Measurements from ENCODE around the gene STAG3.

Gene STAG3

DNA sequence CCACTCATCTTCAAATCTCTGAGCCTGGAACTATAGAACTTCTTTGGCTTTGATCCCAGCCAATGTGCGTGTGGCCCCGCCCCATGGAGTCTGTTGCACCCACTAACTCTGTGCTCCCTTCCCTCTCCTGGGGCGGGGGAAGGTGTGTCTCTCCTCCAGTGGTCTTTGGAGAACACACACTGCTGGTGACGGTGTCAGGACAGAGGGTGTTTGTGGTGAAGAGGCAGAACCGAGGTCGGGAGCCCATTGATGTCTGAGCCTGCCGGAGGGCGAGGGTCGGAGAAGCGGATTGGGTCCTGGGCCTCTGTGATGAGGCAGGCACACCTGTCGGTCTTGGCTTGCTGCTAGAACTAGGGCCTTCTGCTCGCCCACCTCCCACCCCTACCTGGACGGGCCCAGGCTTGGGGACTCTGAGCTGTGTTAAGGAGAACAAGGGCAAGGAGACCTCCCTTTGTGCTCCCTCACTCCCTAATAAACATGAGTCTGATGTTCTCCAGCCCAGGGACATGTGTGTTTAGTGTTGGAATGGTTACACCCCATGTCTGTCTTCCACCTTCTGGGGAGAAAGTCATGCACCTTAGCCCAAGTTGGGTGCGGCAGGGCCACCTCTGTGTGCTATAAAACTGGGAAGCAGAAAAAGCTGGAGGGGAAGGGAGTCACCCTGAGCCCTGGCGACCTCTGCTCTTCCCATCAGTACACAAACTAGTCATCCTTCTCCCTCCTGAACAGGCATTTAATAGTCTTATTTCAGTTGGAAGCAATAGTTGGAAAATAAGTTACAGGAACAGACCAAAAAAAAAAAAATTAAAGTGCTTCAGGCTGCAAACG is 23.8 kb upstream of the STAG3 start:
- ATAC-seq, result no peak
- TF ChIP-seq SNAI2 (CRISPR knock-in tag; IDR thresholded peaks at IDR 0.05), result no peak
- no peak for TF ChIP-seq ZNF8 (CRISPR knock-in tag; IDR thresholded peaks at IDR 0.05)
- TF ChIP-seq, protein P1, sequence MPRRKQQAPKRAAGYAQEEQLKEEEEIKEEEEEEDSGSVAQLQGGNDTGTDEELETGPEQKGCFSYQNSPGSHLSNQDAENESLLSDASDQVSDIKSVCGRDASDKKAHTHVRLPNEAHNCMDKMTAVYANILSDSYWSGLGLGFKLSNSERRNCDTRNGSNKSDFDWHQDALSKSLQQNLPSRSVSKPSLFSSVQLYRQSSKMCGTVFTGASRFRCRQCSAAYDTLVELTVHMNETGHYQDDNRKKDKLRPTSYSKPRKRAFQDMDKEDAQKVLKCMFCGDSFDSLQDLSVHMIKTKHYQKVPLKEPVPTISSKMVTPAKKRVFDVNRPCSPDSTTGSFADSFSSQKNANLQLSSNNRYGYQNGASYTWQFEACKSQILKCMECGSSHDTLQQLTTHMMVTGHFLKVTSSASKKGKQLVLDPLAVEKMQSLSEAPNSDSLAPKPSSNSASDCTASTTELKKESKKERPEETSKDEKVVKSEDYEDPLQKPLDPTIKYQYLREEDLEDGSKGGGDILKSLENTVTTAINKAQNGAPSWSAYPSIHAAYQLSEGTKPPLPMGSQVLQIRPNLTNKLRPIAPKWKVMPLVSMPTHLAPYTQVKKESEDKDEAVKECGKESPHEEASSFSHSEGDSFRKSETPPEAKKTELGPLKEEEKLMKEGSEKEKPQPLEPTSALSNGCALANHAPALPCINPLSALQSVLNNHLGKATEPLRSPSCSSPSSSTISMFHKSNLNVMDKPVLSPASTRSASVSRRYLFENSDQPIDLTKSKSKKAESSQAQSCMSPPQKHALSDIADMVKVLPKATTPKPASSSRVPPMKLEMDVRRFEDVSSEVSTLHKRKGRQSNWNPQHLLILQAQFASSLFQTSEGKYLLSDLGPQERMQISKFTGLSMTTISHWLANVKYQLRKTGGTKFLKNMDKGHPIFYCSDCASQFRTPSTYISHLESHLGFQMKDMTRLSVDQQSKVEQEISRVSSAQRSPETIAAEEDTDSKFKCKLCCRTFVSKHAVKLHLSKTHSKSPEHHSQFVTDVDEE (CRISPR knock-in tag; IDR thresholded peaks at IDR 0.05), result no peak
- TF ChIP-seq ZNF70 (CRISPR knock-in tag; IDR thresholded peaks at IDR 0.05), result no peak
- TF ChIP-seq, protein P2, sequence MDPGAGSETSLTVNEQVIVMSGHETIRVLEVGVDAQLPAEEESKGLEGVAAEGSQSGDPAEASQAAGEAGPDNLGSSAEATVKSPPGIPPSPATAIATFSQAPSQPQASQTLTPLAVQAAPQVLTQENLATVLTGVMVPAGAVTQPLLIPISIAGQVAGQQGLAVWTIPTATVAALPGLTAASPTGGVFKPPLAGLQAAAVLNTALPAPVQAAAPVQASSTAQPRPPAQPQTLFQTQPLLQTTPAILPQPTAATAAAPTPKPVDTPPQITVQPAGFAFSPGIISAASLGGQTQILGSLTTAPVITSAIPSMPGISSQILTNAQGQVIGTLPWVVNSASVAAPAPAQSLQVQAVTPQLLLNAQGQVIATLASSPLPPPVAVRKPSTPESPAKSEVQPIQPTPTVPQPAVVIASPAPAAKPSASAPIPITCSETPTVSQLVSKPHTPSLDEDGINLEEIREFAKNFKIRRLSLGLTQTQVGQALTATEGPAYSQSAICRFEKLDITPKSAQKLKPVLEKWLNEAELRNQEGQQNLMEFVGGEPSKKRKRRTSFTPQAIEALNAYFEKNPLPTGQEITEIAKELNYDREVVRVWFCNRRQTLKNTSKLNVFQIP (CRISPR knock-in tag; IDR thresholded peaks at IDR 0.05; ENCODE audit: borderline replicate concordance, low read depth), result no peak
- TF ChIP-seq, protein P3, sequence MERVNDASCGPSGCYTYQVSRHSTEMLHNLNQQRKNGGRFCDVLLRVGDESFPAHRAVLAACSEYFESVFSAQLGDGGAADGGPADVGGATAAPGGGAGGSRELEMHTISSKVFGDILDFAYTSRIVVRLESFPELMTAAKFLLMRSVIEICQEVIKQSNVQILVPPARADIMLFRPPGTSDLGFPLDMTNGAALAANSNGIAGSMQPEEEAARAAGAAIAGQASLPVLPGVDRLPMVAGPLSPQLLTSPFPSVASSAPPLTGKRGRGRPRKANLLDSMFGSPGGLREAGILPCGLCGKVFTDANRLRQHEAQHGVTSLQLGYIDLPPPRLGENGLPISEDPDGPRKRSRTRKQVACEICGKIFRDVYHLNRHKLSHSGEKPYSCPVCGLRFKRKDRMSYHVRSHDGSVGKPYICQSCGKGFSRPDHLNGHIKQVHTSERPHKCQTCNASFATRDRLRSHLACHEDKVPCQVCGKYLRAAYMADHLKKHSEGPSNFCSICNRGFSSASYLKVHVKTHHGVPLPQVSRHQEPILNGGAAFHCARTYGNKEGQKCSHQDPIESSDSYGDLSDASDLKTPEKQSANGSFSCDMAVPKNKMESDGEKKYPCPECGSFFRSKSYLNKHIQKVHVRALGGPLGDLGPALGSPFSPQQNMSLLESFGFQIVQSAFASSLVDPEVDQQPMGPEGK (CRISPR knock-in tag; IDR thresholded peaks at IDR 0.05; ENCODE audit: borderline replicate concordance), result no peak
- no peak for TF ChIP-seq OSR1 (CRISPR knock-in tag; IDR thresholded peaks at IDR 0.05)
- no peak for TF ChIP-seq TOX (CRISPR knock-in tag; IDR thresholded peaks at IDR 0.05; ENCODE audit: borderline replicate concordance)
- TF ChIP-seq ZNF565 (CRISPR knock-in tag; conservative IDR thresholded peaks at IDR 0.05; ENCODE audit: low read depth), result no peak
- TF ChIP-seq GLIS3 (CRISPR knock-in tag; IDR thresholded peaks at IDR 0.05), result no peak
- TF ChIP-seq ARNTL (CRISPR knock-in tag; IDR thresholded peaks at IDR 0.05; ENCODE audit: borderline replicate concordance, low read depth), result no peak
- no peak for TF ChIP-seq CSDC2 (CRISPR knock-in tag; IDR thresholded peaks at IDR 0.05)
- TF ChIP-seq, protein P4, sequence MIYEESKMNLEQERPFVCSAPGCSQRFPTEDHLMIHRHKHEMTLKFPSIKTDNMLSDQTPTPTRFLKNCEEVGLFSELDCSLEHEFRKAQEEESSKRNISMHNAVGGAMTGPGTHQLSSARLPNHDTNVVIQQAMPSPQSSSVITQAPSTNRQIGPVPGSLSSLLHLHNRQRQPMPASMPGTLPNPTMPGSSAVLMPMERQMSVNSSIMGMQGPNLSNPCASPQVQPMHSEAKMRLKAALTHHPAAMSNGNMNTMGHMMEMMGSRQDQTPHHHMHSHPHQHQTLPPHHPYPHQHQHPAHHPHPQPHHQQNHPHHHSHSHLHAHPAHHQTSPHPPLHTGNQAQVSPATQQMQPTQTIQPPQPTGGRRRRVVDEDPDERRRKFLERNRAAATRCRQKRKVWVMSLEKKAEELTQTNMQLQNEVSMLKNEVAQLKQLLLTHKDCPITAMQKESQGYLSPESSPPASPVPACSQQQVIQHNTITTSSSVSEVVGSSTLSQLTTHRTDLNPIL (CRISPR knock-in tag; IDR thresholded peaks at IDR 0.05; ENCODE audit: low read depth), result no peak

DNA sequence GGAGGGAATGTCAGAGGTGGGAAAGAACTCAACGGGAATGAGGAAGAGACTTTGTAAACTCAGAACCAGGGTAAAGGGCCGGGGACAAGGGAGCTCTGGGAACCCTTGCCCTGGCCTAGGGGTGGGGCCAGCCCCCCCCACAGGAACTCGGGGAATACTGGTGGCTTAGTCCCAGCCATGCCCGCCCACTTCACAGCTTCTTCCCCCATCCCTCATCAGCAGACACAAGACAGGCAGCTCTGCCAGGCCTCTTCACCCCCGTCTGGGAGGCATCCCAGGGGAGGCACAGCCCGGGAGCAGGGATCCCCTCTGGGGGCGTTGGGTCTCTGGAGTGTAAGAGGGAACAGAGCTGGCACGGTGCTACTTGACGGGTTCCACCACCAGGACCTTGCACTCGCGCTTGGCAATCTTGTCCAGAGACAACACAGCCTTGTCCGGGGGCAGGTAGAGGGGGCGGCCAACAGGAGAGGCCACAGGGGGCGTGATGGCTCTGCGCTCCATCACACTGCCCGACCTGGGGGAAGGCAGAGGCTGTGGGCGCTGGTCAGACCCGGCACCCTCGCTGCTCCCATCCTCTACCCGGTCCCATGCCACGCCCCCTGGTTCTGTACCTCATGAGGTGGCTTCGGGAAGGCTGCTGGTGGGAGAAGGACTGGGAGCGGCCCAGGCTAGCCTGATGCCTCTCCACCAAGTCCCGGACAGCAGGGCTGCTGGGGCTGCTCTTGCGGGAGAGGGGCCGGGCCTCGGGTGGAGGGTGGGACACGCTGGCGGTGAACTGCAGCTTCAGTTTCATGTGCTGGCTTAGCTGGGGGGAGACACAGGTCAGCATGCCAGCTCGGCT is 22.8 kb upstream of the STAG3 start:
- ATAC-seq, result no peak
- TF ChIP-seq ZNF565 (CRISPR knock-in tag; conservative IDR thresholded peaks at IDR 0.05; ENCODE audit: low read depth) (no peak), ZNF70 (CRISPR knock-in tag; IDR thresholded peaks at IDR 0.05) (no peak), CSDC2 (CRISPR knock-in tag; IDR thresholded peaks at IDR 0.05) (no peak), OSR1 (CRISPR knock-in tag; IDR thresholded peaks at IDR 0.05) (no peak), ESRRG (CRISPR knock-in tag; IDR thresholded peaks at IDR 0.05) (no peak), RARB (CRISPR knock-in tag; IDR thresholded peaks at IDR 0.05) (no peak), ZNF8 (CRISPR knock-in tag; IDR thresholded peaks at IDR 0.05) (no peak), ISL1 (CRISPR knock-in tag; IDR thresholded peaks at IDR 0.05) (no peak)
- TF ChIP-seq, protein P5, sequence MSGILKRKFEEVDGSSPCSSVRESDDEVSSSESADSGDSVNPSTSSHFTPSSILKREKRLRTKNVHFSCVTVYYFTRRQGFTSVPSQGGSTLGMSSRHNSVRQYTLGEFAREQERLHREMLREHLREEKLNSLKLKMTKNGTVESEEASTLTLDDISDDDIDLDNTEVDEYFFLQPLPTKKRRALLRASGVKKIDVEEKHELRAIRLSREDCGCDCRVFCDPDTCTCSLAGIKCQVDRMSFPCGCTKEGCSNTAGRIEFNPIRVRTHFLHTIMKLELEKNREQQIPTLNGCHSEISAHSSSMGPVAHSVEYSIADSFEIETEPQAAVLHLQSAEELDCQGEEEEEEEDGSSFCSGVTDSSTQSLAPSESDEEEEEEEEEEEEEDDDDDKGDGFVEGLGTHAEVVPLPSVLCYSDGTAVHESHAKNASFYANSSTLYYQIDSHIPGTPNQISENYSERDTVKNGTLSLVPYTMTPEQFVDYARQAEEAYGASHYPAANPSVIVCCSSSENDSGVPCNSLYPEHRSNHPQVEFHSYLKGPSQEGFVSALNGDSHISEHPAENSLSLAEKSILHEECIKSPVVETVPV (CRISPR knock-in tag; IDR thresholded peaks at IDR 0.05), result no peak
- TF ChIP-seq, protein P1 (CRISPR knock-in tag; IDR thresholded peaks at IDR 0.05), result no peak
- TF ChIP-seq, protein P2 (CRISPR knock-in tag; IDR thresholded peaks at IDR 0.05; ENCODE audit: borderline replicate concordance, low read depth), result no peak
